Activated CD8-positive, alpha-beta T cell treated with anti-CD3 and anti-CD28 coated beads for 36 hours (primary cell): Measurements from ENCODE around the gene C10orf67. TPM values are rescaled to one million over a fixed set of nuclear protein-coding genes. Genes with fewer than 3 reads are reported as not detected.

ENCODE experiments used
- ATAC-seq: fragments of 200-7000 bp; cut with Tn5 transposase; one replicate; pipeline ENCODE4 v1.10.0; 2021; ENCODE audit warnings: mild to moderate bottlenecking, moderate library complexity
- CTCF ChIA-PET: fragments of 350-600 bp; sonication (Branson Sonifier 250); formaldehyde crosslinking; loops from one replicate; lab custom pipeline; 2021; ENCODE audit warnings: antibody characterized with exemption; lab: Charles Lee
- POLR2A ChIA-PET: fragments of 350-600 bp; sonication (Branson Sonifier 250); formaldehyde crosslinking; loops from one replicate; lab custom pipeline; 2021; ENCODE audit warnings: antibody characterized with exemption; lab: Charles Lee
- DNase-seq: peaks from one replicate; pipeline ENCODE4 v3.0.0-alpha.2; 2020
- H3K27ac Mint-ChIP-seq: one replicate; pipeline ENCODE4 v1.8.0; 2021; ENCODE audit warnings: mild to moderate bottlenecking, mixed read lengths
- H3K27me3 Mint-ChIP-seq: one replicate; pipeline ENCODE4 v1.8.0; 2021; ENCODE audit warnings: mixed read lengths
- H3K36me3 Mint-ChIP-seq: one replicate; pipeline ENCODE4 v1.8.0; 2021; ENCODE audit warnings: low read depth, mixed read lengths
- H3K4me1 Mint-ChIP-seq: one replicate; pipeline ENCODE4 v1.8.0; 2021; ENCODE audit warnings: low read depth, mixed read lengths
- H3K4me3 Mint-ChIP-seq: one replicate; pipeline ENCODE4 v1.8.0; 2021; ENCODE audit warnings: mild to moderate bottlenecking, moderate library complexity, mixed read lengths
- H3K9me3 Mint-ChIP-seq: one replicate; pipeline ENCODE4 v1.8.0; 2021; ENCODE audit warnings: mixed read lengths
- CTCF ChIP-seq: fragments of 200-600 bp; IDR thresholded peaks from one replicate; pipeline ENCODE4 v1.8.0; 2022; ENCODE audit warnings: antibody characterized with exemption, mild to moderate bottlenecking
- intact Hi-C: fragments of 100-400 bp; cut with micrococcal nuclease; formaldehyde crosslinking; loops from one replicate; pipeline ENCODE4 v1.10.0; 2022
- total RNA-seq, 2 experiments: library from RNA; stranded (reverse); gene quantifications; one replicate each; pipeline ENCODE4 v1.2.3, GENCODE V29; 2021

Gene C10orf67
- total RNA-seq, 2 experiments from 2014 or later = 0.25 to 0.32 TPM

GRCh38 chr10:23291551-23292334, 52.9 kb downstream of the C10orf67 start:
- Mint-ChIP-seq H3K36me3 (no peaks in the 10 kb centered on the region), H3K4me3 (no peak overlapping the region), H3K4me1 (peaks cover 2% of the 10 kb centered on the region), H3K27ac (no peak overlapping the region), H3K27me3 (peaks cover 14% of the 10 kb centered on the region), H3K9me3 (peaks cover 2% of the 10 kb centered on the region)
- DNase-seq (no peak), ATAC-seq (no peak)
- intact Hi-C loops = loop anchor here (2.0 kb wide), 1 partner anchor 133 kb away; no protein-coding TSS in a partner anchor
- TF ChIP-seq CTCF = no peak
- POLR2A ChIA-PET = no interaction called here
- CTCF ChIA-PET = interaction anchor here (1.5 to 6.9 kb wide), 2 partner anchors 16 to 133 kb away, joined by 3 to 104 read pairs; no protein-coding TSS in a partner anchor

GRCh38 chr10:23284674-23285335, 59.8 kb downstream of the C10orf67 start:
- Mint-ChIP-seq H3K4me1 (no peaks in the 10 kb centered on the region), H3K27ac (no peak overlapping the region), H3K4me3 (no peak overlapping the region), H3K9me3 (no peaks in the 10 kb centered on the region), H3K27me3 (peaks cover 16% of the 10 kb centered on the region), H3K36me3 (no peaks in the 10 kb centered on the region)
- intact Hi-C loops = no loop called here
- no peak for ATAC-seq
- POLR2A ChIA-PET = no interaction called here
- CTCF ChIA-PET = interaction anchor here (1.7 kb wide), 1 partner anchor 127 kb away, joined by 6 read pairs; no protein-coding TSS in a partner anchor
- no peak for TF ChIP-seq CTCF
- DNase-seq = no peak

- Mint-ChIP-seq H3K4me3 (no peak overlapping the region), H3K9me3 (no peaks in the 10 kb centered on the region), H3K27ac (no peak overlapping the region), H3K36me3 (no peaks in the 10 kb centered on the region), H3K4me1 (no peaks in the 10 kb centered on the region), H3K27me3 (peaks cover 19% of the 10 kb centered on the region)
- ChIA-PET POLR2A (no interaction called here), CTCF (no interaction called here)
- ATAC-seq = no peak
- TF ChIP-seq CTCF = no peak
- DNase-seq = no peak
- intact Hi-C loops = no loop called here
These were observed 60.4 kb downstream of the C10orf67 start for GRCh38 chr10:23284155-23284554.

- ATAC-seq (no peak), DNase-seq (no peak)
- ChIA-PET CTCF (interaction anchor here (1.3 kb wide), 1 partner anchor 10 kb away, joined by 3 read pairs; no protein-coding TSS in a partner anchor), POLR2A (no interaction called here)
- peaks cover 20% of the 10 kb centered on the region for H3K27me3 Mint-ChIP-seq
- no peaks in the 10 kb centered on the region for H3K9me3 Mint-ChIP-seq
- no peak for TF ChIP-seq CTCF
- H3K4me1 Mint-ChIP-seq = no peaks in the 10 kb centered on the region
- no peaks in the 10 kb centered on the region for H3K36me3 Mint-ChIP-seq
- intact Hi-C loops = no loop called here
- H3K27ac Mint-ChIP-seq = no peak overlapping the region
- H3K4me3 Mint-ChIP-seq = no peak overlapping the region
These were observed 60.9 kb downstream of the C10orf67 start for GRCh38 chr10:23283680-23284079.

- ChIA-PET POLR2A (no interaction called here), CTCF (interaction anchor here (1.1 to 2.4 kb wide), 2 partner anchors 13 to 123 kb away, joined by 4 to 11 read pairs; no protein-coding TSS in a partner anchor)
- Mint-ChIP-seq H3K27ac (no peak overlapping the region), H3K4me1 (no peaks in the 10 kb centered on the region), H3K27me3 (peaks cover 20% of the 10 kb centered on the region), H3K4me3 (no peak overlapping the region), H3K9me3 (no peaks in the 10 kb centered on the region), H3K36me3 (no peaks in the 10 kb centered on the region)
- intact Hi-C loops = no loop called here
- no peak for TF ChIP-seq CTCF
- ATAC-seq = no peak
- no peak for DNase-seq
These were observed 63.6 kb downstream of the C10orf67 start for GRCh38 chr10:23281044-23281433.
